K562 (cell line): ENCODE results near the gene POLD4. TPM values are rescaled to one million over a fixed set of nuclear protein-coding genes. Genes with fewer than 3 reads are reported as not detected.

Source experiments
- ATAC-seq: fragments of 200-7000 bp; cut with Tn5 transposase; 3 replicates; pipeline ENCODE4 v1.9.1; 2020; ENCODE audit warnings: moderate library complexity
- BruUV-seq: library from RNA; stranded (reverse); fragments of 400-500 nt; replicated peaks from 2 replicates; lab custom pipeline; 2021; lab: Mats Ljungman, UMichigan
- CTCF ChIA-PET: fragments of 300-600 bp; formaldehyde crosslinking; extraction: SDS; loops from one replicate; lab custom pipeline; 2021; ENCODE audit warnings: low intra/inter-chr PET ratio; lab: Yijun Ruan, JAX
- POLR2A ChIA-PET: fragments of 300-600, 350-650 bp; sonication (Branson Sonifier 250); formaldehyde crosslinking; extraction: SDS; loops from one replicate; lab custom pipeline; 2021; ENCODE audit warnings: antibody characterized with exemption, inconsistent platforms; lab: Yijun Ruan, JAX
- DNase-seq, 4 experiments: peaks; one replicate each; pipeline versions ENCODE4 v3.0.0 to v3.0.0-alpha.2; 2011 to 2018; ENCODE audit warnings: low spot score in 3 of 4, mixed read lengths in 3 of 4; ENCODE audit errors: extremely low read depth in 1 of 4
- FAIRE-seq: peaks from 2 replicates; lab custom pipeline; 2011; peaks lifted over from hg19 to GRCh38; lab: Jason Lieb, UNC
- H2AFZ ChIP-seq: 2 replicates; pipeline ENCODE4 v1.6.0; 2011; ENCODE audit warnings: low read depth, low read length, control low read depth, inconsistent platforms
- H3K27ac ChIP-seq: fragments of 200-600 bp; 3 replicates; pipeline ENCODE4 v1.8.0; 2011; ENCODE audit warnings: low read depth, mild to moderate bottlenecking, control low read depth, inconsistent platforms, low read length, moderate library complexity, mixed read lengths; ENCODE audit errors: extremely low read depth
- H3K27me3 ChIP-seq, 2 experiments: fragments of 300-600 bp in 1 of 2; 2 replicates in 1 of 2; 3 replicates in 1 of 2; pipeline versions ENCODE4 v1.6.0 to v1.8.0; 2011; ENCODE audit warnings: inconsistent platforms in 2 of 2, low read length in 2 of 2, mild to moderate bottlenecking in 1 of 2, mixed read lengths in 1 of 2, moderate library complexity in 1 of 2; ENCODE audit not compliant: control insufficient read depth in 2 of 2, insufficient read depth in 2 of 2
- H3K36me3 ChIP-seq: fragments of 300-600 bp; 3 replicates; pipeline ENCODE4 v1.8.0; 2011; ENCODE audit warnings: mild to moderate bottlenecking, low read length, inconsistent platforms; ENCODE audit not compliant: control insufficient read depth, insufficient read depth
- H3K4me1 ChIP-seq, 2 experiments: fragments of 200-600 bp in 1 of 2; replicated peaks in 1 of 2; 2 replicates in 1 of 2; 3 replicates in 1 of 2; pipeline versions ENCODE4 v1.5.1 to v1.8.0; 2011; ENCODE audit warnings: inconsistent platforms in 2 of 2, low read length in 2 of 2, mild to moderate bottlenecking in 1 of 2, mixed read lengths in 1 of 2, moderate library complexity in 1 of 2; ENCODE audit not compliant: control insufficient read depth in 2 of 2, insufficient read depth in 2 of 2
- H3K4me2 ChIP-seq: 2 replicates; pipeline ENCODE4 v1.6.1; 2011; ENCODE audit warnings: low read length, control low read depth, inconsistent platforms, mixed read lengths; ENCODE audit not compliant: insufficient read depth
- H3K4me3 ChIP-seq: fragments of 200-600 bp; sonication (generic), shearing (Covaris generic); 2 replicates; pipeline ENCODE4 v1.5.1; 2016; ENCODE audit warnings: control low read depth, inconsistent platforms
- H3K79me2 ChIP-seq: fragments of 200-600 bp; 3 replicates; pipeline ENCODE4 v1.8.0; 2011; ENCODE audit warnings: low read length, inconsistent platforms; ENCODE audit not compliant: control insufficient read depth, insufficient read depth
- H3K9ac ChIP-seq, 2 experiments: 2 replicates each; pipeline versions ENCODE4 v1.6.0 to v1.6.1; 2011; ENCODE audit warnings: low read depth in 2 of 2, low read length in 2 of 2, control low read depth in 1 of 2, inconsistent platforms in 1 of 2, mild to moderate bottlenecking in 1 of 2, mixed read lengths in 1 of 2; ENCODE audit not compliant: insufficient read depth in 1 of 2
- H3K9me1 ChIP-seq: one replicate; pipeline ENCODE4 v1.6.0; 2011; ENCODE audit warnings: inconsistent platforms, mild to moderate bottlenecking, low read length, moderate library complexity; ENCODE audit not compliant: control insufficient read depth, insufficient read depth
- H3K9me3 ChIP-seq: replicated peaks from 2 replicates; pipeline ENCODE4 v1.5.1; 2011; ENCODE audit warnings: low read depth, low read length, inconsistent platforms; ENCODE audit not compliant: control insufficient read depth, insufficient read depth
- H4K20me1 ChIP-seq: replicated peaks from 2 replicates; pipeline ENCODE4 v1.6.1; 2011; ENCODE audit warnings: low read length, inconsistent platforms, mixed read lengths; ENCODE audit not compliant: control insufficient read depth, insufficient read depth
- ARHGAP35 ChIP-seq: fragments of 450-650 bp; IDR thresholded peaks from 2 replicates; pipeline ENCODE4 v1.6.1; 2018; ENCODE audit not compliant: partially characterized antibody
- RAD21 ChIP-seq, 2 experiments: fragments of 250-450 bp in 1 of 2; fragments of 450-650 bp in 1 of 2; sonication (Bioruptor Pico) in 1 of 2; formaldehyde crosslinking in 1 of 2; IDR thresholded peaks in 1 of 2; conservative IDR thresholded peaks in 1 of 2; 2 replicates each; pipeline versions ENCODE4 v1.4.0 to v1.8.0; 2020 to 2022; ENCODE audit warnings: mild to moderate bottlenecking in 2 of 2, moderate library complexity in 1 of 2
- ZNF316 ChIP-seq: fragments of 450-650 bp; IDR thresholded peaks from 2 replicates; pipeline ENCODE4 v1.6.1; 2016
- ZNF41 ChIP-seq: fragments of 250-450 bp; sonication (Bioruptor Pico); conservative IDR thresholded peaks from 2 replicates; pipeline ENCODE4 v1.4.0; 2020; ENCODE audit warnings: mild to moderate bottlenecking
- WGBS: fragments of 100-300 bp; shearing (Covaris generic); methylation state at CpG from one replicate; pipeline ENCODE4 v1.1.6; 2016; ENCODE audit warnings: low coverage, mixed read lengths; ENCODE audit not compliant: insufficient coverage; ENCODE audit errors: missing lambda C conversion rate; 5-methylcytosine and 5-hydroxymethylcytosine counted together
- in situ Hi-C: fragments of 300-500 bp; cut with MboI; formaldehyde crosslinking; loops from 4 replicates; pipeline ENCODE4 v1.15.0; 2018; ENCODE audit warnings: inconsistent platforms, mixed read lengths
- intact Hi-C: fragments of 100-400 bp; cut with micrococcal nuclease; formaldehyde crosslinking; loops from 2 replicates; pipeline ENCODE4 v1.14.2; 2022
- polyA plus RNA-seq, 8 experiments: library from polyadenylated mRNA; depleted of rRNA in 4 of 8; stranded (reverse) in 5 of 8; unstranded in 3 of 8; fragments of >200 nt; fragmentation: Nextera tagmentation in 2 of 8; fragmentation: Illumina TruSeq in 1 of 8; extraction: Ambion mirVana in 2 of 8; extraction: Trizol in 1 of 8; gene quantifications; 2 replicates each; pipeline versions ENCODE4 v1.2.1 to v1.2.3, GENCODE V29; 2011 to 2014; ENCODE audit warnings: inconsistent platforms in 1 of 8, missing spikeins in 1 of 8
- total RNA-seq, 7 experiments: library from RNA; depleted of rRNA in 6 of 7; stranded (reverse); fragments of >200 nt in 6 of 7; fragmentation: Illumina TruSeq in 2 of 7; extraction: Trizol in 2 of 7; gene quantifications; 2 replicates each; pipeline versions ENCODE4 v1.2.1 to v1.2.3, GENCODE V29; 2011 to 2021; ENCODE audit warnings: low replicate concordance in 1 of 7
- TF ChIP-seq, protein P1 (sequence below): sonication (generic); formaldehyde crosslinking; IDR thresholded peaks from 2 replicates; pipeline ENCODE4 v1.9.0; 2022; ENCODE audit warnings: mild to moderate bottlenecking, missing genetic modification reagents
- TF ChIP-seq, protein P2 (sequence below): fragments of 450-650 bp; IDR thresholded peaks from 2 replicates; pipeline ENCODE4 v1.6.1; 2016; ENCODE audit warnings: borderline replicate concordance
- TF ChIP-seq, protein P3 (sequence below): sonication (generic); IDR thresholded peaks from 2 replicates; pipeline ENCODE4 v1.6.1; 2016

Gene POLD4
- total and polyA plus RNA-seq, 9 of the 15 experiments (the other 6 are each of a cell fraction or from before 2014, with no cell fraction given) = 5.8 to 64.5 (median 18.3) TPM

DNA sequence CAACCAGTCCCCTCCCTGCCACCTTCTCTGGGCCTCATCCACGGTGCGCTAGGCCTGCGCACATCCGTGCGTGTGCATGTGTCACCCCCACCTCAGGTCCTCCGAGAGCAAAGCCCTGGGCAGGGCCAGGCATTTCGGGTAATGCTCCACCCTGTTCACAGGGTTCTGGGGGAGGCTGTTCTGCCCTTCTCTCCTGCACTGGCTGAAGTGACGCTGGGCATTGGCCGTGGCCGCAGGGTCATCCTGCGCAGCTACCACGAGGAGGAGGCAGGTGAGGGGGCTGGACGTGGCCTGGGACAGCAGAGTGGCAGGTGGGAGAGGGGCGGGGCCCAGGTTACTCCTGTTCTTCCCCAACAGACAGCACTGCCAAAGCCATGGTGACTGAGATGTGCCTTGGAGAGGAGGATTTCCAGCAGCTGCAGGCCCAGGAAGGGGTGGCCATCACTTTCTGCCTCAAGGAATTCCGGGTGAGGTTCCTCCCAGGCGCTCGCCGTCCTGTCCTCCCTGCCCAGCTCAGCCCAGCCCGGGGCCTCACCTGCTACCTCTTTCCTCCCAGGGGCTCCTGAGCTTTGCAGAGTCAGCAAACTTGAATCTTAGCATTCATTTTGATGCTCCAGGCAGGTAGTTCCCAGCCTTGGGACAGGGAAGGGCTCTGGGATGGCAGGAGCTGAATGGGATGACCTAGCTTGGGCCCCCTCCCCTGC lies 42.4 kb upstream of the POLD4 start (continued):
- TF ChIP-seq, protein P1, sequence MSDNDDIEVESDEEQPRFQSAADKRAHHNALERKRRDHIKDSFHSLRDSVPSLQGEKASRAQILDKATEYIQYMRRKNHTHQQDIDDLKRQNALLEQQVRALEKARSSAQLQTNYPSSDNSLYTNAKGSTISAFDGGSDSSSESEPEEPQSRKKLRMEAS = 0 out of 2 replicates have a peak, but pooled peaks have one; percentile 14
- peak; percentile 72 for TF ChIP-seq ZNF316

DNA sequence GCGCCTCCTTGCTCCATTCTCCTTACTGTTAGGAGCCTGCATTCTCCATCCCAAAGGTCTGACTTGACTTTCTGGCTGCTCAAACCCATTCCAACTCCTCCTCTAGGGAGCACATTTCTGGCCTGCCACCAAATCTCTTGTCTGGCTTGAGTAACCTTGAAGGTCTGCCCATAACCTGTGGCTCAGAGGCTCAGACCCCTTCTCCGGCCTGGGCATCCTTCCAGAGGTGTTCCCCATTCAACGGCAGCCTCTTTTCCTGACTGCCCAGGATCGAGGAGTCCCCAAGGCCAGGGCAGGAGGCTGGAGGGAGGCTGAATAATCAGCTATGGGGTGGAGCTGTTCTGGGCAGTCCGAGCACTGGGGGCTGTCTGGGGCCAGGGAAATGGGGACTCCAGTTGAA lies 40.6 kb upstream of the POLD4 start:
- in situ Hi-C loops = no loop called here
- no peak for DNase-seq
- no TSS peak for BruUV-seq
- H2AFZ ChIP-seq = no peak overlapping the region
- no peak overlapping the region for H3K4me3 ChIP-seq
- peaks cover 25% of the 10 kb centered on the region for H3K79me2 ChIP-seq
- H3K9ac ChIP-seq = peak overlapping the region in 1 of 2 experiments; percentile 5; a peak in 1 of 4 replicates
- TF ChIP-seq, protein P2, sequence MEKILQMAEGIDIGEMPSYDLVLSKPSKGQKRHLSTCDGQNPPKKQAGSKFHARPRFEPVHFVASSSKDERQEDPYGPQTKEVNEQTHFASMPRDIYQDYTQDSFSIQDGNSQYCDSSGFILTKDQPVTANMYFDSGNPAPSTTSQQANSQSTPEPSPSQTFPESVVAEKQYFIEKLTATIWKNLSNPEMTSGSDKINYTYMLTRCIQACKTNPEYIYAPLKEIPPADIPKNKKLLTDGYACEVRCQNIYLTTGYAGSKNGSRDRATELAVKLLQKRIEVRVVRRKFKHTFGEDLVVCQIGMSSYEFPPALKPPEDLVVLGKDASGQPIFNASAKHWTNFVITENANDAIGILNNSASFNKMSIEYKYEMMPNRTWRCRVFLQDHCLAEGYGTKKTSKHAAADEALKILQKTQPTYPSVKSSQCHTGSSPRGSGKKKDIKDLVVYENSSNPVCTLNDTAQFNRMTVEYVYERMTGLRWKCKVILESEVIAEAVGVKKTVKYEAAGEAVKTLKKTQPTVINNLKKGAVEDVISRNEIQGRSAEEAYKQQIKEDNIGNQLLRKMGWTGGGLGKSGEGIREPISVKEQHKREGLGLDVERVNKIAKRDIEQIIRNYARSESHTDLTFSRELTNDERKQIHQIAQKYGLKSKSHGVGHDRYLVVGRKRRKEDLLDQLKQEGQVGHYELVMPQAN = no peak
- TF ChIP-seq, protein P3, sequence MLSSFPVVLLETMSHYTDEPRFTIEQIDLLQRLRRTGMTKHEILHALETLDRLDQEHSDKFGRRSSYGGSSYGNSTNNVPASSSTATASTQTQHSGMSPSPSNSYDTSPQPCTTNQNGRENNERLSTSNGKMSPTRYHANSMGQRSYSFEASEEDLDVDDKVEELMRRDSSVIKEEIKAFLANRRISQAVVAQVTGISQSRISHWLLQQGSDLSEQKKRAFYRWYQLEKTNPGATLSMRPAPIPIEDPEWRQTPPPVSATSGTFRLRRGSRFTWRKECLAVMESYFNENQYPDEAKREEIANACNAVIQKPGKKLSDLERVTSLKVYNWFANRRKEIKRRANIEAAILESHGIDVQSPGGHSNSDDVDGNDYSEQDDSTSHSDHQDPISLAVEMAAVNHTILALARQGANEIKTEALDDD = no peak
- TF ChIP-seq ZNF41 (no peak), ARHGAP35 (no peak), RAD21 (CRISPR knock-in tag; conservative IDR thresholded peaks at IDR 0.05 in 1 of 2, IDR thresholded peaks at IDR 0.05 in 1 of 2) (no peak)
- TF ChIP-seq, all 486 proteins: peak for 0
- POLR2A ChIA-PET = interaction anchor here (0.6 to 1.1 kb wide), 2 partner anchors 99 to 262 kb away, joined by 3 read pairs; no protein-coding TSS in a partner anchor
- ATAC-seq (no peak), FAIRE-seq (no peak)
- H3K4me2 ChIP-seq = no peak overlapping the region
- peaks cover 4% of the 10 kb centered on the region; the same call in 1 of the 2 replicates for H4K20me1 ChIP-seq
- no peak overlapping the region for H3K27ac ChIP-seq
- H3K27me3 ChIP-seq = no peaks in the 10 kb centered on the region
- H3K9me3 ChIP-seq = no peaks in the 10 kb centered on the region
- CTCF ChIA-PET = no interaction called here
- 84% methylated on average over 5 of the region's 5 CpGs for WGBS
- peaks cover 53% of the 10 kb centered on the region for H3K36me3 ChIP-seq
- intact Hi-C loops = no loop called here
- H3K9me1 ChIP-seq = peaks cover 3% of the 10 kb centered on the region
- peaks cover 8 to 72% of the 10 kb centered on the region in 2 experiments; a peak in 4 of 5 replicates for H3K4me1 ChIP-seq
